ENCODE results near the gene RET. TPM values are rescaled to one million over a fixed set of nuclear protein-coding genes. Genes with fewer than 3 reads are reported as not detected.

Gene RET
- total and polyA plus RNA-seq, 5 donors = 0.23 to 0.59 (median 0.40) TPM

GRCh38 chr10:43064331-43065075 is 12.4 kb upstream of the RET start:
- Histone ChIP-seq H3K9me3 (ENCODE audit: control insufficient read depth, low read length) (no peaks in the 10 kb centered on the region), H3K4me3 (ENCODE audit: low read length) (no peak overlapping the region), H3K27ac (ENCODE audit: low read length) (no peak overlapping the region), H3K27me3 (ENCODE audit: control insufficient read depth, insufficient read depth) (no peaks in the 10 kb centered on the region), H3K4me1 (ENCODE audit: control insufficient read depth, insufficient read depth, low read length) (no peaks in the 10 kb centered on the region)
- WGBS = 70% methylated on average over 11 of the region's 11 CpGs
- intact Hi-C loops (cut with DNase I) = no loop called here
- peak in 2 of 3 donors; percentile 15 to 21 for DNase-seq
- no peak for ATAC-seq

- Histone ChIP-seq H3K4me3 (ENCODE audit: low read length) (no peak overlapping the region), H3K27me3 (ENCODE audit: control insufficient read depth, insufficient read depth) (no peaks in the 10 kb centered on the region), H3K9me3 (ENCODE audit: control insufficient read depth, low read length) (no peaks in the 10 kb centered on the region), H3K4me1 (ENCODE audit: control insufficient read depth, insufficient read depth, low read length) (no peaks in the 10 kb centered on the region), H3K27ac (ENCODE audit: low read length) (no peak overlapping the region)
- ATAC-seq (no peak), DNase-seq (peak in 2 of 3 donors; percentile 11 to 28)
- 83% methylated on average over 1 of the region's 1 CpG for whole genome bisulfite sequencing
- intact Hi-C loops (cut with DNase I) = no loop called here
Measured at GRCh38 chr10:43065234-43065633, 11.6 kb upstream of the RET start.

GRCh38 chr10:43065761-43066160 is 11.1 kb upstream of the RET start:
- Histone ChIP-seq H3K27me3 (ENCODE audit: control insufficient read depth, insufficient read depth) (no peaks in the 10 kb centered on the region), H3K27ac (ENCODE audit: low read length) (no peak overlapping the region), H3K4me1 (ENCODE audit: control insufficient read depth, insufficient read depth, low read length) (no peaks in the 10 kb centered on the region), H3K9me3 (ENCODE audit: control insufficient read depth, low read length) (no peaks in the 10 kb centered on the region), H3K4me3 (ENCODE audit: low read length) (no peak overlapping the region)
- intact Hi-C loops (cut with DNase I) = no loop called here
- 89% methylated on average over 6 of the region's 6 CpGs for WGBS
- ATAC-seq (no peak), DNase-seq (peak in 2 of 3 donors; percentile 7 to 16)

GRCh38 chr10:43066481-43066880 is 10.4 kb upstream of the RET start:
- intact Hi-C loops (cut with DNase I) = no loop called here
- Histone ChIP-seq H3K4me3 (ENCODE audit: low read length) (no peak overlapping the region), H3K27me3 (ENCODE audit: control insufficient read depth, insufficient read depth) (no peaks in the 10 kb centered on the region), H3K9me3 (ENCODE audit: control insufficient read depth, low read length) (no peaks in the 10 kb centered on the region), H3K4me1 (ENCODE audit: control insufficient read depth, insufficient read depth, low read length) (no peaks in the 10 kb centered on the region), H3K27ac (ENCODE audit: low read length) (no peak overlapping the region)
- 63% methylated on average over 3 of the region's 3 CpGs for WGBS
- DNase-seq (peak in 2 of 3 donors; percentile 0 to 30), ATAC-seq (no peak)

GRCh38 chr10:43067391-43068135 is 9.3 kb upstream of the RET start:
- no peaks in the 10 kb centered on the region for H3K27me3 ChIP-seq (ENCODE audit: control insufficient read depth, insufficient read depth)
- no peak for ATAC-seq
- H3K27ac ChIP-seq (ENCODE audit: low read length) = no peak overlapping the region
- H3K4me1 ChIP-seq (ENCODE audit: control insufficient read depth, insufficient read depth, low read length) = no peaks in the 10 kb centered on the region
- intact Hi-C loops (cut with DNase I) = no loop called here
- no peaks in the 10 kb centered on the region for H3K9me3 ChIP-seq (ENCODE audit: control insufficient read depth, low read length)
- peak; percentile 4 to 26 (median 24) for DNase-seq
- H3K4me3 ChIP-seq (ENCODE audit: low read length) = no peak overlapping the region
- 78% methylated on average over 14 of the region's 14 CpGs for WGBS

GRCh38 chr10:43068136-43068395 is 8.8 kb upstream of the RET start:
- WGBS = 69% methylated on average over 5 of the region's 5 CpGs
- H3K27me3 ChIP-seq (ENCODE audit: control insufficient read depth, insufficient read depth) = no peaks in the 10 kb centered on the region
- no peaks in the 10 kb centered on the region for H3K9me3 ChIP-seq (ENCODE audit: control insufficient read depth, low read length)
- intact Hi-C loops (cut with DNase I) = no loop called here
- no peaks in the 10 kb centered on the region for H3K4me1 ChIP-seq (ENCODE audit: control insufficient read depth, insufficient read depth, low read length)
- no peak overlapping the region for H3K4me3 ChIP-seq (ENCODE audit: low read length)
- H3K27ac ChIP-seq (ENCODE audit: low read length) = no peak overlapping the region
- ATAC-seq (no peak), DNase-seq (peak in 2 of 3 donors; percentile 21 to 30)

- no peak overlapping the region for H3K27ac ChIP-seq (ENCODE audit: low read length)
- H3K4me1 ChIP-seq (ENCODE audit: control insufficient read depth, insufficient read depth, low read length) = no peaks in the 10 kb centered on the region
- WGBS = 77% methylated on average over 14 of the region's 14 CpGs
- intact Hi-C loops (cut with DNase I) = no loop called here
- DNase-seq (peak in 2 of 3 donors; percentile 2 to 7), ATAC-seq (no peak)
- H3K27me3 ChIP-seq (ENCODE audit: control insufficient read depth, insufficient read depth) = no peaks in the 10 kb centered on the region
- no peaks in the 10 kb centered on the region for H3K9me3 ChIP-seq (ENCODE audit: control insufficient read depth, low read length)
- H3K4me3 ChIP-seq (ENCODE audit: low read length) = no peak overlapping the region
Measured at GRCh38 chr10:43068471-43069210, 8.2 kb upstream of the RET start.

GRCh38 chr10:43069211-43069515 is 7.7 kb upstream of the RET start:
- Histone ChIP-seq H3K4me1 (ENCODE audit: control insufficient read depth, insufficient read depth, low read length) (no peaks in the 10 kb centered on the region), H3K27ac (ENCODE audit: low read length) (no peak overlapping the region), H3K4me3 (ENCODE audit: low read length) (no peak overlapping the region), H3K9me3 (ENCODE audit: control insufficient read depth, low read length) (no peaks in the 10 kb centered on the region), H3K27me3 (ENCODE audit: control insufficient read depth, insufficient read depth) (no peaks in the 10 kb centered on the region)
- no peak for DNase-seq
- no peak for ATAC-seq
- intact Hi-C loops (cut with DNase I) = no loop called here
- 90% methylated on average over 5 of the region's 5 CpGs for WGBS

GRCh38 chr10:43069579-43069978 is 7.3 kb upstream of the RET start:
- Histone ChIP-seq H3K9me3 (ENCODE audit: control insufficient read depth, low read length) (no peaks in the 10 kb centered on the region), H3K4me3 (ENCODE audit: low read length) (no peak overlapping the region), H3K27me3 (ENCODE audit: control insufficient read depth, insufficient read depth) (no peaks in the 10 kb centered on the region), H3K4me1 (ENCODE audit: control insufficient read depth, insufficient read depth, low read length) (no peaks in the 10 kb centered on the region), H3K27ac (ENCODE audit: low read length) (no peak overlapping the region)
- 74% methylated on average over 4 of the region's 4 CpGs for WGBS
- ATAC-seq (no peak), DNase-seq (peak in 2 of 3 donors; percentile 1 to 30)
- intact Hi-C loops (cut with DNase I) = no loop called here

- Histone ChIP-seq H3K4me1 (ENCODE audit: control insufficient read depth, insufficient read depth, low read length) (no peaks in the 10 kb centered on the region), H3K4me3 (ENCODE audit: low read length) (no peak overlapping the region), H3K27me3 (ENCODE audit: control insufficient read depth, insufficient read depth) (no peaks in the 10 kb centered on the region), H3K9me3 (ENCODE audit: control insufficient read depth, low read length) (no peaks in the 10 kb centered on the region), H3K27ac (ENCODE audit: low read length) (no peak overlapping the region)
- intact Hi-C loops (cut with DNase I) = no loop called here
- DNase-seq = peak in 2 of 3 donors; percentile 6 to 30
- no peak for ATAC-seq
- WGBS = 78% methylated on average over 17 of the region's 17 CpGs
Measured at GRCh38 chr10:43070121-43071085, 6.5 kb upstream of the RET start.
